HPDE6-E6E7 (cell line): ENCODE results near the gene SPOCK2.
A peak's percentile ranks its signal among the peaks of the same experiment; 100 is the strongest.

Experiments used
- DNase-seq: peaks from one replicate; pipeline ENCODE4 v3.0.0; 2011; ENCODE audit warnings: missing footprints; ENCODE audit errors: extremely low spot score

SPOCK2 gene

DNA sequence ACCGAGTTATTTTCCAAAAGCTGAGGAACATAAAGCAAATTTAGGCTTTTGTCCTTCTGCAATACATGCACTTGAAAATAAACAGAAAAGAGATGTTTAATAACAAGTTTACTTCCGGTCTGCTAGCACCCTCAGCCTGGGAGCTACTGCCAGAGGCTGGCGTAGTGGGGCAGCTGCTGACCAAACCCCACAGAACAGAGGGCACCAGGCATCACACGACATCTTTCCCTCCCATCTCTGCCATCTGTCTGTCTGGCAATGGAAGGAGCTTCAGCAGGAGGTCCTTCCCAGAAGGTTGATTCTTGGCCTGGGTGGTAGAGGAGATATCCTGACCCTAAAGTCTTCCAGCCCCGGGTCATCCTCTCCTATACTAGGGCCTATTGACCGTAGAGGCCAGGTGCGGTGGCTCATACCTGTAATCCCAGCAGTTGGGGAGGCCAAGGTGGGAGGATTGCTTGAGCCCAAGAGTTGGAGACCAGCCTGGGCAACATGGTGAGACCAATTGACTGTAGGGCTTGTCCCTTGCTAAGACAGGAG is 76.3 kb downstream of the SPOCK2 start:
- no peak for DNase-seq

DNA sequence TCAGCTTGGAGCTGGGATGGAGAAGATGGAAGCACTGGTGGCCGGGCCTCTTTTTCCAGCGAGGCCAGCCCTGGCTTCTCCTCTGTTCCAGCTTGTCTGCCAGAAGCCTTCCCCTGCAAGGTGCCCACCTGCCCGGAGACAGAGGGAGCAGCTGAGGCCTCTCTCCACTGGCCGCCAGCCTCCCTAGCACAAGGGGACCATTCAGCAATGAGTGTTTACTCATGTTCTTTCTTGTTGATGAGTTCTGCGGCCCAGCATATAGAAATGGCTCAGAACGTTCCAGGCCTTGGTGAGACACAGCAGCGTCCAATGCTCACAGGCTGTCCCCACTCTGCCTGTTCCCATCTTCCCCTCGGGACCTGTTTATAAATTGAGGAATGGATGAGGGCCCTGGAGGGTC is 76.9 kb downstream of the SPOCK2 start:
- DNase-seq, result no peak

DNA sequence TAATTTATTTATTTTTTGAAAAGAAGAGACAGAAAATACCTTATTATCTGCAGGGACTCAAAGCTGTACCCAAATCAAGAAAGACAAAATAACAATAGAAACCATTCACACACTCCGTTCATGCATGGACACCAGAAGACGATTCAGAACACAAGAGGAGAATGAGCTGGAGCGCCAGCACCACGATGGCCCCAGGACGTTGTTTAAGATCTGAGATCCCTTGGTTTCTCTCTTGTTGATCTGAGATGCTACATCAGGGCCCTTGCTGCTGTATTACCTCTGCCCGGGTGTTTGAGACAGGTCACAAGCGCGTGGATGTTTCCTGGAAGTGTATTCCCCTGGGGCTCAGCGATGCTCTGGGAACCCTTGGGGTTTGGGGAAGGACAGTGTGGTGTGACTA is 77.3 kb downstream of the SPOCK2 start:
- DNase-seq, result no peak

DNA sequence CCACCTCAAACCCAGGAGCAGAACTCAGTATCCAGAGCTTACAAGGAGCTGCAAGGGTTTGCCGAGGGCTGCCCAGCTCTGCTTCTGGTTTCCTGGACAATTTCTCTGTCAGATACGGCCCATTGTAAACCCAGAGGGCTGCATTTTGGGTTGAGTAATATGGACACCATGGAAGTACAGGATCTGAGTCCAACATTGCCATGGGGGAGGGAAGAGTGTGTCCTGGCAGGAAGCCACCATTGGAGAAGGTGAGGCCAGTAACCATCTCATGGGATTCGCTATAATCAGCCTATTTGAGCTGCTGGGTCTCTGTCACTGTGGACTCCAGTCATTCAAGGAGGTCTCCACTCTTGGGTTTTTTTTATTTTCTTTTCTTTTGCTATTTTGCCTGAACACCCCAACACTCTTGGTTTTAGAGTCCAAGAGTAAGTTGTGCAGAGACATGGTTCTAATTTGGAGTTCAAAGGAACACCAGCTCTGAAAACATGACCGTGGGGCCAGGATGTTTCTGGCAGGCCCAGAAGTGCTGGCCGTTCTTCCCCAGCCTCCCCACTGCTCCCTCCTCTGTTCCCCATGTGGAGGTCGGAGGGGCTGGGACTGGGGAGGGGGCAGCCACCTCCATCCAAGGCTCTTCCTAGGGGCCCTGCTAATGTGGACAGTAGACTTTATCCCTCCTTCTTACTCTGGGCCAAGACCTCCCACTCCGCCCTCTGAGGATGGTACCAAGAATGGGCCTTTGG is 77.9 kb downstream of the SPOCK2 start:
- no peak for DNase-seq

DNA sequence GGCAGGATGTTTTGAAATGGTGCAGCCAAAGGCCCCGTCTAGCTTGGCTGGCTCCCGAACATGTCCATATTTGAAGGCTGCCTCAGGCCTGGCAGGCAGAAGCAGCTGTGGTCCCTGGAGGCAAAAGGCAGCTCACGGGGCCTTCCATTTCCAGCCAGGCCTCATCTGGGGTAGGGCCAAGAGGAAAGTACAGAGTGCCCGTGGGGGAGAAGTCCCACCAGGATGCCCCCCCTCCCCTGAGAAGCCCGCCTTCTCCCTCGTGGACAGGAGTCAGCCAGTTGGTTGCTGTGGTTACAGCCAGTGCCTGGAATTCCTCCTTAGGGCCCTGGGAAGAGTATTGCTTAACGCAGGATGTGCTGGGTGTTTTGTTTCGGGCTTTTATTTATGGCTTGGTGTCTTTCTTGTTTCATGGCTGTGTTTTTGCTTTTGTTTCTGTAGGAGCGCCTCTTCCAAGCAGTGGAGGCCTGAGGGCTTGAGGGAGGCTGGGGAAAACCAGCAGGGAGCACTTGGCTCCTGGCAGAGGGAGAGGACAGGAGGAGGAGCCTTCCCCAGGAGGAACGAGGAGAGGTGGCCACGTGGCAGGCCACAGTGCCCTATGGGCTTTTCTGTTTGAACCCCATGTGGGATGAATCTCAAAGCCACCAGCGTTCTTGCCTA is 78.8 kb downstream of the SPOCK2 start:
- peak; percentile 77 for DNase-seq

DNA sequence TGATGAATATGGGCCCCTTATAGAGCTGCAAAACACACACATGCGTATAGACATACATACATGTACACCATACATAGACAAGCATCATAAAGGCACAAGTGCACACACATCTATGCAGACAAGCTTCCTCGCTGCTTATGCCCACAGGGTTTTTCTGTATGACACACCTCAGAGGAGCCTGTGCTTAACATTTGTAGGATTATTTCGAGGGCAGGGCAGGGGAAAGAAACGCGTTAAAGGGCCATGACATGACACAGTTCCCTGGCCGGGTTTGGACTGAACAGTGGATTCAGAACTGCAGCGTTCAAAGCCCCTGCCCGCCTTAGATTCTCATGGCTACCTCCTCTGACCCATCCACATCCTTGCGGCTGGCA is 79.3 kb downstream of the SPOCK2 start:
- no peak for DNase-seq
